ENCODE data around the gene PIGW. TPM values are rescaled to one million over a fixed set of nuclear protein-coding genes. Genes with fewer than 3 reads are reported as not detected.

The PIGW gene
- total RNA-seq, 2 experiments from 2014 or later: 10.6 to 11.3 TPM

- DNase-seq: no peak
- no peaks in the 10 kb centered on the region for H3K9me3 Mint-ChIP-seq
- CTCF ChIA-PET: interaction anchor here (0.8 kb wide), 1 partner anchor 62 kb away, joined by 4 read pairs; no protein-coding TSS in a partner anchor
- H3K36me3 Mint-ChIP-seq (ENCODE audit: low read depth): peaks cover 11% of the 10 kb centered on the region
- intact Hi-C loops (cut with micrococcal nuclease): loop anchor here (10.0 kb wide), 1 partner anchor 404 kb away; the partner anchor contains the start of gene AATF
- no peak overlapping the region for H3K4me3 Mint-ChIP-seq
- peaks cover 36% of the 10 kb centered on the region for H3K4me1 Mint-ChIP-seq (ENCODE audit: low read depth)
- no peak overlapping the region for H3K27ac Mint-ChIP-seq
- no peaks in the 10 kb centered on the region for H3K27me3 Mint-ChIP-seq (ENCODE audit: low read depth)
Measured at GRCh38 chr17:36540696-36541095, 5.9 kb downstream of the PIGW start.

GRCh38 chr17:36542755-36543154 lies 8.0 kb downstream of the PIGW start:
- Mint-ChIP-seq H3K36me3 (ENCODE audit: low read depth) (peaks cover 19% of the 10 kb centered on the region), H3K27me3 (ENCODE audit: low read depth) (no peaks in the 10 kb centered on the region), H3K9me3 (no peaks in the 10 kb centered on the region), H3K4me3 (peak overlapping the region; percentile 86), H3K27ac (no peak overlapping the region), H3K4me1 (ENCODE audit: low read depth) (peaks cover 27% of the 10 kb centered on the region)
- no peak for DNase-seq
- CTCF ChIA-PET: no interaction called here
- intact Hi-C loops (cut with micrococcal nuclease): loop anchor here (10.0 kb wide), 1 partner anchor 402 kb away; the partner anchor contains the start of gene AATF

GRCh38 chr17:36544044-36544306 lies 9.2 kb downstream of the PIGW start:
- peak; percentile 47 for DNase-seq
- intact Hi-C loops (cut with micrococcal nuclease): loop anchor here (1.0 to 10.0 kb wide), 5 partner anchors 9 to 401 kb away; partner anchors contain the start of genes AATF, DHRS11 and ZNHIT3
- Mint-ChIP-seq H3K4me1 (ENCODE audit: low read depth) (peaks cover 33% of the 10 kb centered on the region), H3K27ac (peak overlapping the region; percentile 94), H3K4me3 (peak overlapping the region; percentile 86), H3K36me3 (ENCODE audit: low read depth) (peaks cover 21% of the 10 kb centered on the region), H3K9me3 (no peaks in the 10 kb centered on the region), H3K27me3 (ENCODE audit: low read depth) (no peaks in the 10 kb centered on the region)
- CTCF ChIA-PET: interaction anchor here (1.2 to 1.3 kb wide), 2 partner anchors 10 to 58 kb away, joined by 6 to 7 read pairs; partner anchors contain the start of genes MRM1, MYO19 and PIGW

GRCh38 chr17:36544307-36545076 lies 9.7 kb downstream of the PIGW start, which contains the start of gene GGNBP2:
Gene GGNBP2 (plus strand): TSS chr17:36544919. CDS start chr17:36545725, 806 bp downstream.
- peaks cover 21% of the 10 kb centered on the region for H3K36me3 Mint-ChIP-seq (ENCODE audit: low read depth)
- H3K27me3 Mint-ChIP-seq (ENCODE audit: low read depth): no peaks in the 10 kb centered on the region
- peak within 1 kb of the TSS; percentile 86 for H3K4me3 Mint-ChIP-seq
- peak within 1 kb of the TSS; percentile 94 for H3K27ac Mint-ChIP-seq
- CTCF ChIA-PET: interaction anchor here (1.2 to 1.3 kb wide), 2 partner anchors 10 to 57 kb away, joined by 6 to 7 read pairs; partner anchors contain the start of genes MRM1, MYO19 and PIGW
- intact Hi-C loops (cut with micrococcal nuclease): loop anchor here (1.0 to 10.0 kb wide), 7 partner anchors 9 to 1063 kb away; partner anchors contain the start of genes AATF, DHRS11, SYNRG and ZNHIT3
- H3K4me1 Mint-ChIP-seq (ENCODE audit: low read depth): peaks cover 35% of the 10 kb centered on the region
- H3K9me3 Mint-ChIP-seq: no peaks in the 10 kb centered on the region
- DNase-seq: peak; percentile 96

- peak overlapping the region; percentile 86 for H3K4me3 Mint-ChIP-seq
- no peak for DNase-seq
- CTCF ChIA-PET: interaction anchor here (2.1 kb wide), 1 partner anchor 9 kb away, joined by 13 read pairs; the partner anchor contains the start of genes MYO19 and PIGW
- no peaks in the 10 kb centered on the region for H3K9me3 Mint-ChIP-seq
- H3K4me1 Mint-ChIP-seq (ENCODE audit: low read depth): peaks cover 38% of the 10 kb centered on the region
- no peaks in the 10 kb centered on the region for H3K27me3 Mint-ChIP-seq (ENCODE audit: low read depth)
- peaks cover 24% of the 10 kb centered on the region for H3K36me3 Mint-ChIP-seq (ENCODE audit: low read depth)
- peak overlapping the region; percentile 94 for H3K27ac Mint-ChIP-seq
- intact Hi-C loops (cut with micrococcal nuclease): loop anchor here (2.0 to 10.0 kb wide), 5 partner anchors 58 to 1062 kb away; partner anchors contain the start of genes AATF, SYNRG and ZNHIT3
Measured at GRCh38 chr17:36545077-36545464, 10.3 kb downstream of the PIGW start.

- no peaks in the 10 kb centered on the region for H3K9me3 Mint-ChIP-seq
- H3K4me1 Mint-ChIP-seq (ENCODE audit: low read depth): peaks cover 44% of the 10 kb centered on the region
- no peaks in the 10 kb centered on the region for H3K27me3 Mint-ChIP-seq (ENCODE audit: low read depth)
- H3K4me3 Mint-ChIP-seq: peak overlapping the region; percentile 86
- H3K27ac Mint-ChIP-seq: peak overlapping the region; percentile 94
- peaks cover 24% of the 10 kb centered on the region for H3K36me3 Mint-ChIP-seq (ENCODE audit: low read depth)
- CTCF ChIA-PET: interaction anchor here (0.7 to 2.1 kb wide), 4 partner anchors 10 to 179 kb away, joined by 4 to 13 read pairs (median 5); partner anchors contain the start of genes MYO19 and PIGW
- intact Hi-C loops (cut with micrococcal nuclease): loop anchor here (2.0 to 10.0 kb wide), 5 partner anchors 57 to 1062 kb away; partner anchors contain the start of genes AATF, SYNRG and ZNHIT3
- DNase-seq: peak; percentile 98
Measured at GRCh38 chr17:36545465-36546417, 11.0 kb downstream of the PIGW start.

GRCh38 chr17:36546418-36547093 lies 11.8 kb downstream of the PIGW start:
- H3K9me3 Mint-ChIP-seq: no peaks in the 10 kb centered on the region
- H3K36me3 Mint-ChIP-seq (ENCODE audit: low read depth): peaks cover 27% of the 10 kb centered on the region
- H3K4me1 Mint-ChIP-seq (ENCODE audit: low read depth): peaks cover 49% of the 10 kb centered on the region
- H3K4me3 Mint-ChIP-seq: peak overlapping the region; percentile 86
- CTCF ChIA-PET: interaction anchor here (0.6 to 2.1 kb wide), 5 partner anchors 11 to 178 kb away, joined by 3 to 13 read pairs (median 4); partner anchors contain the start of genes MYO19 and PIGW
- intact Hi-C loops (cut with micrococcal nuclease): loop anchor here (5.0 to 10.0 kb wide), 3 partner anchors 176 to 1061 kb away; partner anchors contain the start of genes AATF and SYNRG
- no peak for DNase-seq
- H3K27ac Mint-ChIP-seq: peak overlapping the region; percentile 94
- H3K27me3 Mint-ChIP-seq (ENCODE audit: low read depth): no peaks in the 10 kb centered on the region

GRCh38 chr17:36547776-36548175 lies 13.0 kb downstream of the PIGW start:
- H3K27me3 Mint-ChIP-seq (ENCODE audit: low read depth): no peaks in the 10 kb centered on the region
- CTCF ChIA-PET: no interaction called here
- no peaks in the 10 kb centered on the region for H3K9me3 Mint-ChIP-seq
- no peak for DNase-seq
- intact Hi-C loops (cut with micrococcal nuclease): loop anchor here (5.0 to 10.0 kb wide), 3 partner anchors 175 to 1060 kb away; partner anchors contain the start of genes AATF and SYNRG
- H3K4me1 Mint-ChIP-seq (ENCODE audit: low read depth): peaks cover 57% of the 10 kb centered on the region
- peaks cover 27% of the 10 kb centered on the region for H3K36me3 Mint-ChIP-seq (ENCODE audit: low read depth)
- peak overlapping the region; percentile 57 for H3K4me3 Mint-ChIP-seq
- peak overlapping the region; percentile 94 for H3K27ac Mint-ChIP-seq

- Mint-ChIP-seq H3K36me3 (ENCODE audit: low read depth) (peaks cover 36% of the 10 kb centered on the region), H3K4me1 (ENCODE audit: low read depth) (peaks cover 64% of the 10 kb centered on the region), H3K27ac (peak overlapping the region; percentile 76), H3K4me3 (peak overlapping the region; percentile 27), H3K9me3 (no peaks in the 10 kb centered on the region), H3K27me3 (ENCODE audit: low read depth) (no peaks in the 10 kb centered on the region)
- no peak for DNase-seq
- CTCF ChIA-PET: interaction anchor here (0.6 to 1.2 kb wide), 2 partner anchors 16 to 847 kb away, joined by 3 to 4 read pairs; partner anchors contain the start of genes MYO19 and PIGW
- intact Hi-C loops (cut with micrococcal nuclease): loop anchor here (5.0 kb wide), 1 partner anchor 882 kb away; no protein-coding TSS in a partner anchor
Measured at GRCh38 chr17:36550491-36551417, 16.0 kb downstream of the PIGW start.

- no peak for DNase-seq
- Mint-ChIP-seq H3K27ac (peak overlapping the region; percentile 48), H3K27me3 (ENCODE audit: low read depth) (no peaks in the 10 kb centered on the region), H3K4me1 (ENCODE audit: low read depth) (peaks cover 55% of the 10 kb centered on the region), H3K4me3 (peak overlapping the region; percentile 41), H3K36me3 (ENCODE audit: low read depth) (peaks cover 35% of the 10 kb centered on the region), H3K9me3 (no peaks in the 10 kb centered on the region)
- intact Hi-C loops (cut with micrococcal nuclease): loop anchor here (5.0 kb wide), 1 partner anchor 879 kb away; no protein-coding TSS in a partner anchor
- CTCF ChIA-PET: no interaction called here
Measured at GRCh38 chr17:36553459-36553858, 18.7 kb downstream of the PIGW start.
